ENCODE measurements around the gene TCF7L2. TPM values are rescaled to one million over a fixed set of nuclear protein-coding genes. Genes with fewer than 3 reads are reported as not detected.

Gene TCF7L2
- total and polyA plus RNA-seq, 9 of the 15 experiments (the other 6 are each of a cell fraction or from before 2014, with no cell fraction given), result 0.32 to 2.8 (median 0.92) TPM

DNA sequence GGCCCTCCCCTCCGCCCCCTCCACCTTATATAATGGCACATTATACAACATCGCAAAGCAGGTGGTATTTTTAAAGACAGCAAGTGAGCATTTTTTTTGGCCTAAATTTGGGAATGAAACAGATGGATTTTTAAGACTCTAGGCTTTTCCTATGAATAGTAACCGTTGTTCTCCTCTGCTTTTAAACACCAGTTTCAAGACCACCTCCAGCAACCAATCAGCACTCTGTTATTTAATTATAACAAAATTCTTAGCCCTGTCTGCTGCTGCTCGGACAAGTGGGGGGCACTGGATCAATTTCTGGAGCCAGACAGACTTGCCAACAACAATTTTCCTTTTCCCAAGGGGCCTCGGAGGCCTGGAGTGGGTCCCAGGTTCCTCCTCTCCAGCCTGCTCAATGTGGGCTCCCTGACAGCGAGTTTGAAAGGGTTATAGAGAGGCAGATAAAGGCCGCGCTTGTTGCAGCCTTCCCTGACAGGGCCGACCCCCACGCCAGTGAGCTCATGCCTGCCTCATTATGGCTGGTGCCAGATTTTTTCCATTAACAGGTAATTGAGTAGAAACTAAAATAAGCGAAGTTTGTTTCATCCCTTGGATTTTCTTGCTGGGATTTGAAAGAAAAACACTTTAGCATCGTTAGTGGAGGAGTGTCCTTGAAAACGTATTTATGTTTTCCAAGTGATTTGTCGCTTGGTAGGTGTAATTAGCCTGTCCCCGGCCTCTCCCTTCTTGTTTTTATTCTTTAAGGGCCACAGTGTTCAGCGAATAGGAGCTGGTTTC lies 227.3 kb downstream of the TCF7L2 start (continued):
- TF ChIP-seq HOXB6 (CRISPR knock-in tag; IDR thresholded peaks at IDR 0.05; ENCODE audit: borderline replicate concordance) (no peak), ZNF3 (CRISPR knock-in tag; IDR thresholded peaks at IDR 0.05) (no peak), CHAMP1 (IDR thresholded peaks at IDR 0.05) (no peak), NCOA2 (IDR thresholded peaks at IDR 0.05; ENCODE audit: partially characterized antibody in 2 of 2) (no peak)
- TF ChIP-seq, protein P1, sequence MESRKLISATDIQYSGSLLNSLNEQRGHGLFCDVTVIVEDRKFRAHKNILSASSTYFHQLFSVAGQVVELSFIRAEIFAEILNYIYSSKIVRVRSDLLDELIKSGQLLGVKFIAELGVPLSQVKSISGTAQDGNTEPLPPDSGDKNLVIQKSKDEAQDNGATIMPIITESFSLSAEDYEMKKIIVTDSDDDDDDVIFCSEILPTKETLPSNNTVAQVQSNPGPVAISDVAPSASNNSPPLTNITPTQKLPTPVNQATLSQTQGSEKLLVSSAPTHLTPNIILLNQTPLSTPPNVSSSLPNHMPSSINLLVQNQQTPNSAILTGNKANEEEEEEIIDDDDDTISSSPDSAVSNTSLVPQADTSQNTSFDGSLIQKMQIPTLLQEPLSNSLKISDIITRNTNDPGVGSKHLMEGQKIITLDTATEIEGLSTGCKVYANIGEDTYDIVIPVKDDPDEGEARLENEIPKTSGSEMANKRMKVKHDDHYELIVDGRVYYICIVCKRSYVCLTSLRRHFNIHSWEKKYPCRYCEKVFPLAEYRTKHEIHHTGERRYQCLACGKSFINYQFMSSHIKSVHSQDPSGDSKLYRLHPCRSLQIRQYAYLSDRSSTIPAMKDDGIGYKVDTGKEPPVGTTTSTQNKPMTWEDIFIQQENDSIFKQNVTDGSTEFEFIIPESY (CRISPR knock-in tag; IDR thresholded peaks at IDR 0.05), result no peak
